GM12878 (cell line): ENCODE data around the gene SMIM20. TPM values are rescaled to one million over a fixed set of nuclear protein-coding genes. Genes with fewer than 3 reads are reported as not detected.

Experiments used
- CBX3 ChIP-seq: fragments of 200-600 bp; sonication (generic); IDR thresholded peaks from 2 replicates; pipeline ENCODE4 v1.6.1; 2016; ENCODE audit warnings: low read depth, borderline replicate concordance
- ETV6 ChIP-seq, 2 experiments: fragments of 450-650 bp in 1 of 2; IDR thresholded peaks in 1 of 2; conservative IDR thresholded peaks in 1 of 2; 2 replicates each; pipeline ENCODE4 v1.6.1; 2014; ENCODE audit warnings: antibody characterized with exemption in 1 of 2, borderline replicate concordance in 1 of 2, low read depth in 1 of 2, mild to moderate bottlenecking in 1 of 2, moderate library complexity in 1 of 2
- FOXK2 ChIP-seq: fragments of 450-650 bp; IDR thresholded peaks from 2 replicates; pipeline ENCODE4 v1.6.1; 2017; ENCODE audit warnings: mild to moderate bottlenecking, moderate library complexity
- GATAD2B ChIP-seq: fragments of 450-650 bp; conservative IDR thresholded peaks from 2 replicates; pipeline ENCODE4 v1.6.1; 2017; ENCODE audit warnings: low read depth, mild to moderate bottlenecking, moderate library complexity
- IKZF2 ChIP-seq, 2 experiments: fragments of 450-650 bp; IDR thresholded peaks; 2 replicates each; pipeline ENCODE4 v1.6.1; 2017; ENCODE audit warnings: mild to moderate bottlenecking in 2 of 2, moderate library complexity in 2 of 2
- MTA3 ChIP-seq: IDR thresholded peaks from 2 replicates; pipeline ENCODE4 v1.6.1; 2012; ENCODE audit warnings: low read length, inconsistent platforms, borderline replicate concordance
- MYC ChIP-seq: IDR thresholded peaks from 2 replicates; pipeline ENCODE4 v1.6.1; 2011; ENCODE audit warnings: mild to moderate bottlenecking, low read length, moderate library complexity, inconsistent platforms; ENCODE audit not compliant: insufficient read depth, insufficient replicate concordance, insufficient read length, severe bottlenecking
- NFIC ChIP-seq: IDR thresholded peaks from 2 replicates; pipeline ENCODE4 v1.6.1; 2012; ENCODE audit warnings: low read depth, mild to moderate bottlenecking, inconsistent platforms, low read length, moderate library complexity
- NFXL1 ChIP-seq: fragments of 450-650 bp; IDR thresholded peaks from 2 replicates; pipeline ENCODE4 v1.6.1; 2017; ENCODE audit warnings: antibody characterized with exemption, mild to moderate bottlenecking, borderline replicate concordance
- NR2C2 ChIP-seq: IDR thresholded peaks from 2 replicates; pipeline ENCODE4 v1.6.1; 2011; ENCODE audit warnings: borderline replicate concordance, low read depth; ENCODE audit not compliant: control insufficient read depth, insufficient read length
- NRF1 ChIP-seq: conservative IDR thresholded peaks from 2 replicates; pipeline ENCODE4 v1.6.1; 2011; ENCODE audit warnings: mild to moderate bottlenecking, low read depth, low read length, improper control_type of control experiment
- POU2F2 ChIP-seq: IDR thresholded peaks from 3 replicates; pipeline ENCODE4 v1.6.1; 2011; ENCODE audit warnings: low read depth, mild to moderate bottlenecking, low read length, borderline replicate concordance
- RAD21 ChIP-seq: IDR thresholded peaks from 2 replicates; pipeline ENCODE4 v1.6.1; 2011; ENCODE audit warnings: mild to moderate bottlenecking, low read depth, low read length, moderate library complexity; ENCODE audit not compliant: insufficient read depth
- SMC3 ChIP-seq: IDR thresholded peaks from 2 replicates; pipeline ENCODE4 v1.6.1; 2011; ENCODE audit warnings: low read length, improper control_type of control experiment, borderline replicate concordance
- SRF ChIP-seq, 2 experiments: IDR thresholded peaks; 2 replicates each; pipeline ENCODE4 v1.6.1; 2011; ENCODE audit warnings: low read depth in 2 of 2, low read length in 2 of 2, mild to moderate bottlenecking in 1 of 2, moderate library complexity in 1 of 2
- polyA plus RNA-seq, 11 experiments: library from polyadenylated mRNA; depleted of rRNA in 4 of 11; unstranded in 6 of 11; stranded (reverse) in 5 of 11; fragments of >200 nt; fragmentation: Nextera tagmentation in 4 of 11; fragmentation: Illumina TruSeq in 1 of 11; extraction: Ambion mirVana in 4 of 11; extraction: Trizol in 1 of 11; gene quantifications; 1 replicate in 1 of 11; 2 replicates in 10 of 11; pipeline versions ENCODE4 v1.2.1 to v1.2.3, GENCODE V29; 2011 to 2016; ENCODE audit warnings: inconsistent platforms in 2 of 11, missing spikeins in 2 of 11, low read depth in 1 of 11
- total RNA-seq, 4 experiments: library from RNA; depleted of rRNA in 3 of 4; stranded (reverse); fragments of >200 nt in 3 of 4; fragmentation: Illumina TruSeq in 1 of 4; extraction: Trizol in 1 of 4; gene quantifications; 2 replicates each; pipeline versions ENCODE4 v1.2.1 to v1.2.3, GENCODE V29; 2013 to 2021
- TF ChIP-seq, protein P1 (sequence below): fragments of 450-650 bp; IDR thresholded peaks from 2 replicates; pipeline ENCODE4 v1.6.1; 2017; ENCODE audit warnings: mild to moderate bottlenecking, moderate library complexity
- TF ChIP-seq, protein P2 (sequence below): fragments of 450-650 bp; conservative IDR thresholded peaks from 2 replicates; pipeline ENCODE4 v1.6.1; 2017; ENCODE audit warnings: mild to moderate bottlenecking, moderate library complexity
- TF ChIP-seq, protein P3 (sequence below), 3 experiments: IDR thresholded peaks in 2 of 3; conservative IDR thresholded peaks in 1 of 3; 2 replicates each; pipeline ENCODE4 v1.5.1; 2011; ENCODE audit warnings: low read depth in 3 of 3, low read length in 3 of 3, mild to moderate bottlenecking in 3 of 3, control low read depth in 2 of 3, moderate library complexity in 2 of 3, inconsistent platforms in 1 of 3, mixed read lengths in 1 of 3; ENCODE audit not compliant: control insufficient read depth in 2 of 3, insufficient read depth in 1 of 3; ENCODE audit errors: extremely low read depth in 1 of 3
- TF ChIP-seq, protein P4 (sequence below): fragments of 450-650 bp; IDR thresholded peaks from 2 replicates; pipeline ENCODE4 v1.6.1; 2017; ENCODE audit warnings: borderline replicate concordance

The SMIM20 gene
- total and polyA plus RNA-seq, 10 of the 15 experiments (the other 5 are each of a cell fraction or from before 2014, with no cell fraction given): 17.3 to 38.0 (median 28.8) TPM

DNA sequence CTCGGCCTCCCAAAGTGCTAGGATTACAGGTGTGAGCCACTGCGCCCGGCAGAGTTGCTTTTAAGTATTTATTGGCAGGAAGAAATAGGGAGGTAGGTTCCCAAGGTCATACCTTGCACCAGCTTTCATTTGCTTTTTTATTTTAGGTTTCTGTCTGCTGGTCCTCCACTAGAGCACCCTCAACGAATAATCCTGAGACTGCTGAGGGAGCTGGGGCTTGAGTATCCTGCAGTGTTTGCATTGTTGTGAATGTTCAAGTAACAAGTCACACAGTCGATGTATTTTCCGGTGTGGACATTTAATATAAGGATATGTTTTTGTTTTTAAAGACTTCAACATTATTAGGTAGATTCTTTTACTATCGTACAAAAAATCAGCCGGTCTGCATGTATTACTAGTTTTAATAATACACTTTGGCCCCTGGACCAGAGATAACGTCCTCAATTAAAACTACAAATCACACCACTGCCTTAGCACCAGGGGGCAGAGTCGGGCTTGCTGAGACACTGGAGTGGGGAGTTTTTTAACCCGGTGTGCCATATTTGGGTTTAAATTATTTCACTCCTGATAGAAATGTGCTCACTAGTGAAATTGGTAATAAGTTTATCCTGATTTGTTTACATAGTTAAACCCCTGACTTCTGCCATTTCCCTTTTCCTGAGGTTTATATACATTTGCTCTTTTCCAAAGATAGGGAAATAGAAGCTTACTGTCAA is 11.6 kb downstream of the SMIM20 start (continued):
- TF ChIP-seq, protein P1, sequence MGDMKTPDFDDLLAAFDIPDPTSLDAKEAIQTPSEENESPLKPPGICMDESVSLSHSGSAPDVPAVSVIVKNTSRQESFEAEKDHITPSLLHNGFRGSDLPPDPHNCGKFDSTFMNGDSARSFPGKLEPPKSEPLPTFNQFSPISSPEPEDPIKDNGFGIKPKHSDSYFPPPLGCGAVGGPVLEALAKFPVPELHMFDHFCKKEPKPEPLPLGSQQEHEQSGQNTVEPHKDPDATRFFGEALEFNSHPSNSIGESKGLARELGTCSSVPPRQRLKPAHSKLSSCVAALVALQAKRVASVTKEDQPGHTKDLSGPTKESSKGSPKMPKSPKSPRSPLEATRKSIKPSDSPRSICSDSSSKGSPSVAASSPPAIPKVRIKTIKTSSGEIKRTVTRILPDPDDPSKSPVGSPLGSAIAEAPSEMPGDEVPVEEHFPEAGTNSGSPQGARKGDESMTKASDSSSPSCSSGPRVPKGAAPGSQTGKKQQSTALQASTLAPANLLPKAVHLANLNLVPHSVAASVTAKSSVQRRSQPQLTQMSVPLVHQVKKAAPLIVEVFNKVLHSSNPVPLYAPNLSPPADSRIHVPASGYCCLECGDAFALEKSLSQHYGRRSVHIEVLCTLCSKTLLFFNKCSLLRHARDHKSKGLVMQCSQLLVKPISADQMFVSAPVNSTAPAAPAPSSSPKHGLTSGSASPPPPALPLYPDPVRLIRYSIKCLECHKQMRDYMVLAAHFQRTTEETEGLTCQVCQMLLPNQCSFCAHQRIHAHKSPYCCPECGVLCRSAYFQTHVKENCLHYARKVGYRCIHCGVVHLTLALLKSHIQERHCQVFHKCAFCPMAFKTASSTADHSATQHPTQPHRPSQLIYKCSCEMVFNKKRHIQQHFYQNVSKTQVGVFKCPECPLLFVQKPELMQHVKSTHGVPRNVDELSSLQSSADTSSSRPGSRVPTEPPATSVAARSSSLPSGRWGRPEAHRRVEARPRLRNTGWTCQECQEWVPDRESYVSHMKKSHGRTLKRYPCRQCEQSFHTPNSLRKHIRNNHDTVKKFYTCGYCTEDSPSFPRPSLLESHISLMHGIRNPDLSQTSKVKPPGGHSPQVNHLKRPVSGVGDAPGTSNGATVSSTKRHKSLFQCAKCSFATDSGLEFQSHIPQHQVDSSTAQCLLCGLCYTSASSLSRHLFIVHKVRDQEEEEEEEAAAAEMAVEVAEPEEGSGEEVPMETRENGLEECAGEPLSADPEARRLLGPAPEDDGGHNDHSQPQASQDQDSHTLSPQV: no peak
- no peak for TF ChIP-seq NFXL1
- TF ChIP-seq, protein P2, sequence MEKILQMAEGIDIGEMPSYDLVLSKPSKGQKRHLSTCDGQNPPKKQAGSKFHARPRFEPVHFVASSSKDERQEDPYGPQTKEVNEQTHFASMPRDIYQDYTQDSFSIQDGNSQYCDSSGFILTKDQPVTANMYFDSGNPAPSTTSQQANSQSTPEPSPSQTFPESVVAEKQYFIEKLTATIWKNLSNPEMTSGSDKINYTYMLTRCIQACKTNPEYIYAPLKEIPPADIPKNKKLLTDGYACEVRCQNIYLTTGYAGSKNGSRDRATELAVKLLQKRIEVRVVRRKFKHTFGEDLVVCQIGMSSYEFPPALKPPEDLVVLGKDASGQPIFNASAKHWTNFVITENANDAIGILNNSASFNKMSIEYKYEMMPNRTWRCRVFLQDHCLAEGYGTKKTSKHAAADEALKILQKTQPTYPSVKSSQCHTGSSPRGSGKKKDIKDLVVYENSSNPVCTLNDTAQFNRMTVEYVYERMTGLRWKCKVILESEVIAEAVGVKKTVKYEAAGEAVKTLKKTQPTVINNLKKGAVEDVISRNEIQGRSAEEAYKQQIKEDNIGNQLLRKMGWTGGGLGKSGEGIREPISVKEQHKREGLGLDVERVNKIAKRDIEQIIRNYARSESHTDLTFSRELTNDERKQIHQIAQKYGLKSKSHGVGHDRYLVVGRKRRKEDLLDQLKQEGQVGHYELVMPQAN: no peak
- TF ChIP-seq NFIC: no peak
- TF ChIP-seq FOXK2: no peak
- TF ChIP-seq GATAD2B: no peak
- no peak for TF ChIP-seq MYC
- no peak for TF ChIP-seq CBX3
- TF ChIP-seq SRF (IDR thresholded peaks at IDR 0.05; ENCODE audit: low read depth in 2 of 2, low read length in 2 of 2): peak; percentile 35 to 74; a peak in 2 of 4 replicates
- TF ChIP-seq ETV6 (conservative IDR thresholded peaks at IDR 0.05 in 1 of 2, IDR thresholded peaks at IDR 0.05 in 1 of 2; ENCODE audit: borderline replicate concordance in 1 of 2, low read depth in 1 of 2): no peak
- TF ChIP-seq NR2C2: no peak
- TF ChIP-seq, protein P3, sequence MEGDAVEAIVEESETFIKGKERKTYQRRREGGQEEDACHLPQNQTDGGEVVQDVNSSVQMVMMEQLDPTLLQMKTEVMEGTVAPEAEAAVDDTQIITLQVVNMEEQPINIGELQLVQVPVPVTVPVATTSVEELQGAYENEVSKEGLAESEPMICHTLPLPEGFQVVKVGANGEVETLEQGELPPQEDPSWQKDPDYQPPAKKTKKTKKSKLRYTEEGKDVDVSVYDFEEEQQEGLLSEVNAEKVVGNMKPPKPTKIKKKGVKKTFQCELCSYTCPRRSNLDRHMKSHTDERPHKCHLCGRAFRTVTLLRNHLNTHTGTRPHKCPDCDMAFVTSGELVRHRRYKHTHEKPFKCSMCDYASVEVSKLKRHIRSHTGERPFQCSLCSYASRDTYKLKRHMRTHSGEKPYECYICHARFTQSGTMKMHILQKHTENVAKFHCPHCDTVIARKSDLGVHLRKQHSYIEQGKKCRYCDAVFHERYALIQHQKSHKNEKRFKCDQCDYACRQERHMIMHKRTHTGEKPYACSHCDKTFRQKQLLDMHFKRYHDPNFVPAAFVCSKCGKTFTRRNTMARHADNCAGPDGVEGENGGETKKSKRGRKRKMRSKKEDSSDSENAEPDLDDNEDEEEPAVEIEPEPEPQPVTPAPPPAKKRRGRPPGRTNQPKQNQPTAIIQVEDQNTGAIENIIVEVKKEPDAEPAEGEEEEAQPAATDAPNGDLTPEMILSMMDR (IDR thresholded peaks at IDR 0.05 in 2 of 3, conservative IDR thresholded peaks at IDR 0.05 in 1 of 3; ENCODE audit: control insufficient read depth in 2 of 3, extremely low read depth in 1 of 3, insufficient read depth in 1 of 3, low read depth in 3 of 3, low read length in 3 of 3): peak; percentile 65 to 71 (median 69)
- no peak for TF ChIP-seq POU2F2
- TF ChIP-seq SMC3: peak; percentile 75; the same call in 1 of the 2 replicates
- no peak for TF ChIP-seq MTA3
- peak; percentile 89 for TF ChIP-seq RAD21
- TF ChIP-seq NRF1: no peak
- TF ChIP-seq IKZF2 (IDR thresholded peaks at IDR 0.05): no peak
- TF ChIP-seq, protein P4, sequence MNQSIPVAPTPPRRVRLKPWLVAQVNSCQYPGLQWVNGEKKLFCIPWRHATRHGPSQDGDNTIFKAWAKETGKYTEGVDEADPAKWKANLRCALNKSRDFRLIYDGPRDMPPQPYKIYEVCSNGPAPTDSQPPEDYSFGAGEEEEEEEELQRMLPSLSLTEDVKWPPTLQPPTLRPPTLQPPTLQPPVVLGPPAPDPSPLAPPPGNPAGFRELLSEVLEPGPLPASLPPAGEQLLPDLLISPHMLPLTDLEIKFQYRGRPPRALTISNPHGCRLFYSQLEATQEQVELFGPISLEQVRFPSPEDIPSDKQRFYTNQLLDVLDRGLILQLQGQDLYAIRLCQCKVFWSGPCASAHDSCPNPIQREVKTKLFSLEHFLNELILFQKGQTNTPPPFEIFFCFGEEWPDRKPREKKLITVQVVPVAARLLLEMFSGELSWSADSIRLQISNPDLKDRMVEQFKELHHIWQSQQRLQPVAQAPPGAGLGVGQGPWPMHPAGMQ: no peak
